ENCODE data around the gene STK11IP. TPM values are rescaled to one million over a fixed set of nuclear protein-coding genes. Genes with fewer than 3 reads are reported as not detected.

STK11IP gene
- total and polyA plus RNA-seq, 2 of the 4 experiments (the other 2 are of a cell fraction), result 14.5 to 19.7 TPM

DNA sequence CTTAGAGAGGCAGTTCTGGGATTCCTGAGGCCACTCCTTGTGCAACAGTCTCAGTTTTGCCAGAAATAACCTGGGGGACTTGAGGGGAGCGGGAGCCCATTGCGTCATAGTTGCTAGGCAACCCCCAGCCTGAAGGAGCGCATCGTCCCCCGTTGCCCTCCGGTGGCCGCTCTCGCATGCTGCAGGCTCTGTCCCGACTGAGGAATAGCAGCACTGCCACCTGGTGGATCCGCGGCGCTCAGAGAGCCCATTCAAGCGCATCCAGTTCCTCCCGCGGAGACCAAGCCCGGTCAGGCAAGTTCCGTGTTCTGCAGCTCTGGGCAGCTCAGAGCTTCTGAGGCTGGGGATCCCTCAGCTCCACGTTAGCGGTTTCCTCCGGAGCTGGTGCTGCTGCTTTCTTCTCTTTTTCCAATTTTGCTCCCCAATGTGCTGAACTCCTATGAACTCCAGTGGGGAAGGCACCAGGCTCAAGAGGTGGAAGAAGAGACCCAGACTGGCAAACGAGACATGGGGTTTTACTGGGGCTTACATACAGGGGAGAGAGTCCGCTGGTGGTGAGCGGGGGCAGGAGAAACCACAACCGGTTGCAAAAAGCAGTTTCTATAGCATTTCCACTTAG lies 44.9 kb downstream of the STK11IP start:
- DNase-seq (peak; percentile 94), ATAC-seq (ENCODE audit: low read depth) (peak; percentile 97)
- H3K4ac ChIP-seq (ENCODE audit: low read depth, low read length), result no peak overlapping the region
- H3K79me1 ChIP-seq (ENCODE audit: low read depth in 1 of 2, low read length in 2 of 2), result no peaks in the 10 kb centered on the region
- H3K27ac ChIP-seq (ENCODE audit: insufficient read depth, low read length), result no peak overlapping the region
- H2BK20ac ChIP-seq (ENCODE audit: low read depth, low read length), result no peak overlapping the region
- H3K56ac ChIP-seq (ENCODE audit: extremely low read depth, insufficient read depth, low read length), result no peak overlapping the region
- H3K23ac ChIP-seq (ENCODE audit: low read depth, low read length), result no peak overlapping the region
- peaks cover 11% of the 10 kb centered on the region for H3K9me1 ChIP-seq (ENCODE audit: insufficient read depth, low read length)
- peak overlapping the region; percentile 21 for H2AK9ac ChIP-seq (replicated peaks; ENCODE audit: low read depth, low read length, poor library complexity)
- POLR2A ChIA-PET (ENCODE audit: unreplicated experiment), result no interaction called here
- no peak overlapping the region for H3K4me2 ChIP-seq (ENCODE audit: low read depth, low read length)
- no peak overlapping the region for H2BK15ac ChIP-seq (ENCODE audit: low read depth, low read length)
- WGBS, 2 experiments (ENCODE audit: extremely low coverage in 2 of 2, insufficient read length in 1 of 2), result 3% methylated on average over 15 of the region's 24 CpGs; no CpG with 5 or more reads in 1 of the 2 experiments
- H2AFZ ChIP-seq (replicated peaks; ENCODE audit: low read length, poor library complexity), result peak overlapping the region; percentile 65
- H2BK120ac ChIP-seq (ENCODE audit: low read depth, low read length), result no peak overlapping the region
- H3K4me3 ChIP-seq (ENCODE audit: insufficient read depth, low read depth, low read length), result no peak overlapping the region
- H3K36me3 ChIP-seq (ENCODE audit: control insufficient read depth, insufficient read depth, low read length), result no peaks in the 10 kb centered on the region; the same call in 1 of the 2 replicates
- H2AK5ac ChIP-seq (ENCODE audit: low read depth, low read length), result no peak overlapping the region
- no peaks in the 10 kb centered on the region for H4K20me1 ChIP-seq (ENCODE audit: insufficient read depth, low read length)
- H3K9me3 ChIP-seq (ENCODE audit: control insufficient read depth, insufficient read depth, low read length), result no peaks in the 10 kb centered on the region
- no peak overlapping the region for H3K9ac ChIP-seq (ENCODE audit: low read depth, low read length)
- no peak overlapping the region for H3K18ac ChIP-seq (ENCODE audit: low read depth, low read length)
- in situ Hi-C loops (cut with MboI; ENCODE audit: low sequenced_read_pairs), result no loop called here
- H2BK5ac ChIP-seq (ENCODE audit: low read depth, low read length, poor library complexity, severe bottlenecking), result no peak overlapping the region
- CTCF ChIA-PET, result interaction anchor here (0.6 to 1.2 kb wide), 8 partner anchors 9 to 135 kb away, joined by 3 to 5 read pairs (median 4); no protein-coding TSS in a partner anchor
- H3K27me3 ChIP-seq (ENCODE audit: control insufficient read depth, insufficient read depth, low read length), result no peaks in the 10 kb centered on the region
- peaks cover 12% of the 10 kb centered on the region for H3K4me1 ChIP-seq (ENCODE audit: control insufficient read depth, insufficient read depth, low read length)
- BruUV-seq (replicated peaks), result no TSS peak
- intact Hi-C loops (cut with micrococcal nuclease), result loop anchor here (1.0 to 5.0 kb wide), 5 partner anchors 47 to 1930 kb away; partner anchors contain the start of genes EPHA4 and OBSL1
- no peak overlapping the region for H4K5ac ChIP-seq (ENCODE audit: low read depth, low read length)
- H4K8ac ChIP-seq (ENCODE audit: low read depth in 2 of 2, low read length in 2 of 2), result peak overlapping the region in 1 of 2 experiments; percentile 37; a peak in 1 of 4 replicates
- dilution Hi-C loops (cut with HindIII; ENCODE audit: low sequenced_read_pairs, unreplicated experiment), result no loop called here
- no peak overlapping the region for H4K91ac ChIP-seq (ENCODE audit: insufficient read depth, low read depth, low read length)
- H3K14ac ChIP-seq (replicated peaks; ENCODE audit: low read depth, low read length), result no peak overlapping the region
- TF ChIP-seq RAD21 (IDR thresholded peaks at IDR 0.05; ENCODE audit: low read length), result peak; percentile 96
- TF ChIP-seq MXI1 (IDR thresholded peaks at IDR 0.05; ENCODE audit: borderline replicate concordance, low read depth, low read length), result peak; percentile 73; the same call in 1 of the 2 replicates
- TF ChIP-seq CHD1 (IDR thresholded peaks at IDR 0.05; ENCODE audit: low read depth, low read length), result no peak
- no peak for TF ChIP-seq MAFK (IDR thresholded peaks at IDR 0.05; ENCODE audit: low read depth, low read length)
- peak; percentile 87 for TF ChIP-seq MAZ (IDR thresholded peaks at IDR 0.05; ENCODE audit: borderline replicate concordance, low read depth, low read length)
- peak; percentile 10 for TF ChIP-seq RCOR1 (IDR thresholded peaks at IDR 0.05; ENCODE audit: insufficient replicate concordance, low read length)
- peak; percentile 19; the same call in 1 of the 2 replicates for TF ChIP-seq FOS (IDR thresholded peaks at IDR 0.05; ENCODE audit: low read depth, low read length)
- TF ChIP-seq, protein P1, sequence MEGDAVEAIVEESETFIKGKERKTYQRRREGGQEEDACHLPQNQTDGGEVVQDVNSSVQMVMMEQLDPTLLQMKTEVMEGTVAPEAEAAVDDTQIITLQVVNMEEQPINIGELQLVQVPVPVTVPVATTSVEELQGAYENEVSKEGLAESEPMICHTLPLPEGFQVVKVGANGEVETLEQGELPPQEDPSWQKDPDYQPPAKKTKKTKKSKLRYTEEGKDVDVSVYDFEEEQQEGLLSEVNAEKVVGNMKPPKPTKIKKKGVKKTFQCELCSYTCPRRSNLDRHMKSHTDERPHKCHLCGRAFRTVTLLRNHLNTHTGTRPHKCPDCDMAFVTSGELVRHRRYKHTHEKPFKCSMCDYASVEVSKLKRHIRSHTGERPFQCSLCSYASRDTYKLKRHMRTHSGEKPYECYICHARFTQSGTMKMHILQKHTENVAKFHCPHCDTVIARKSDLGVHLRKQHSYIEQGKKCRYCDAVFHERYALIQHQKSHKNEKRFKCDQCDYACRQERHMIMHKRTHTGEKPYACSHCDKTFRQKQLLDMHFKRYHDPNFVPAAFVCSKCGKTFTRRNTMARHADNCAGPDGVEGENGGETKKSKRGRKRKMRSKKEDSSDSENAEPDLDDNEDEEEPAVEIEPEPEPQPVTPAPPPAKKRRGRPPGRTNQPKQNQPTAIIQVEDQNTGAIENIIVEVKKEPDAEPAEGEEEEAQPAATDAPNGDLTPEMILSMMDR (conservative IDR thresholded peaks at IDR 0.05; ENCODE audit: low read depth, low read length), result peak; percentile 100; the same call in 1 of the 2 replicates
- TF ChIP-seq POLR2A (IDR thresholded peaks at IDR 0.05; ENCODE audit: low read depth, low read length), result 0 out of 2 replicates have a peak, but pooled peaks have one; percentile 22
- TF ChIP-seq, protein P2, sequence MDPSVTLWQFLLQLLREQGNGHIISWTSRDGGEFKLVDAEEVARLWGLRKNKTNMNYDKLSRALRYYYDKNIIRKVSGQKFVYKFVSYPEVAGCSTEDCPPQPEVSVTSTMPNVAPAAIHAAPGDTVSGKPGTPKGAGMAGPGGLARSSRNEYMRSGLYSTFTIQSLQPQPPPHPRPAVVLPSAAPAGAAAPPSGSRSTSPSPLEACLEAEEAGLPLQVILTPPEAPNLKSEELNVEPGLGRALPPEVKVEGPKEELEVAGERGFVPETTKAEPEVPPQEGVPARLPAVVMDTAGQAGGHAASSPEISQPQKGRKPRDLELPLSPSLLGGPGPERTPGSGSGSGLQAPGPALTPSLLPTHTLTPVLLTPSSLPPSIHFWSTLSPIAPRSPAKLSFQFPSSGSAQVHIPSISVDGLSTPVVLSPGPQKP (IDR thresholded peaks at IDR 0.05; ENCODE audit: borderline replicate concordance, low read depth, low read length), result no peak
- TF ChIP-seq CEBPB (IDR thresholded peaks at IDR 0.05; ENCODE audit: low read depth, low read length), result peak; percentile 98
- TF ChIP-seq, protein P3, sequence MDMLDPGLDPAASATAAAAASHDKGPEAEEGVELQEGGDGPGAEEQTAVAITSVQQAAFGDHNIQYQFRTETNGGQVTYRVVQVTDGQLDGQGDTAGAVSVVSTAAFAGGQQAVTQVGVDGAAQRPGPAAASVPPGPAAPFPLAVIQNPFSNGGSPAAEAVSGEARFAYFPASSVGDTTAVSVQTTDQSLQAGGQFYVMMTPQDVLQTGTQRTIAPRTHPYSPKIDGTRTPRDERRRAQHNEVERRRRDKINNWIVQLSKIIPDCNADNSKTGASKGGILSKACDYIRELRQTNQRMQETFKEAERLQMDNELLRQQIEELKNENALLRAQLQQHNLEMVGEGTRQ (IDR thresholded peaks at IDR 0.05; ENCODE audit: low read depth, low read length), result peak; percentile 22; the same call in 1 of the 2 replicates
- no peak for TF ChIP-seq BHLHE40 (IDR thresholded peaks at IDR 0.05; ENCODE audit: low read depth, low read length)
- peak; percentile 90 for TF ChIP-seq RFX5 (IDR thresholded peaks at IDR 0.05; ENCODE audit: low read depth, low read length)
- TF ChIP-seq NFE2L2 (IDR thresholded peaks at IDR 0.05; ENCODE audit: low read depth, low read length), result no peak

Data from IMR-90 (cell line).